Fibroblast of mammary gland (primary cell): Measurements from ENCODE around the gene TSPAN9.

Source experiments
- DNase-seq: peaks from one replicate; pipeline ENCODE4 v3.0.0-alpha.2; 2010; ENCODE audit warnings: low read depth
- H3K4me3 ChIP-seq: 2 replicates; pipeline ENCODE4 v1.5.1; 2011; ENCODE audit warnings: low read depth, mild to moderate bottlenecking, low read length, moderate library complexity; ENCODE audit not compliant: control insufficient read depth
- TF ChIP-seq, protein P1 (sequence below): conservative IDR thresholded peaks from 2 replicates; pipeline ENCODE4 v1.5.1; 2011; ENCODE audit warnings: low read depth, low read length, inconsistent platforms; ENCODE audit not compliant: control insufficient read depth, insufficient read depth

TSPAN9 gene

GRCh38 chr12:3150308-3150670 is 73.1 kb downstream of the TSPAN9 start:
- TF ChIP-seq, protein P1, sequence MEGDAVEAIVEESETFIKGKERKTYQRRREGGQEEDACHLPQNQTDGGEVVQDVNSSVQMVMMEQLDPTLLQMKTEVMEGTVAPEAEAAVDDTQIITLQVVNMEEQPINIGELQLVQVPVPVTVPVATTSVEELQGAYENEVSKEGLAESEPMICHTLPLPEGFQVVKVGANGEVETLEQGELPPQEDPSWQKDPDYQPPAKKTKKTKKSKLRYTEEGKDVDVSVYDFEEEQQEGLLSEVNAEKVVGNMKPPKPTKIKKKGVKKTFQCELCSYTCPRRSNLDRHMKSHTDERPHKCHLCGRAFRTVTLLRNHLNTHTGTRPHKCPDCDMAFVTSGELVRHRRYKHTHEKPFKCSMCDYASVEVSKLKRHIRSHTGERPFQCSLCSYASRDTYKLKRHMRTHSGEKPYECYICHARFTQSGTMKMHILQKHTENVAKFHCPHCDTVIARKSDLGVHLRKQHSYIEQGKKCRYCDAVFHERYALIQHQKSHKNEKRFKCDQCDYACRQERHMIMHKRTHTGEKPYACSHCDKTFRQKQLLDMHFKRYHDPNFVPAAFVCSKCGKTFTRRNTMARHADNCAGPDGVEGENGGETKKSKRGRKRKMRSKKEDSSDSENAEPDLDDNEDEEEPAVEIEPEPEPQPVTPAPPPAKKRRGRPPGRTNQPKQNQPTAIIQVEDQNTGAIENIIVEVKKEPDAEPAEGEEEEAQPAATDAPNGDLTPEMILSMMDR = no peak
- DNase-seq = no peak
- H3K4me3 ChIP-seq = no peak overlapping the region

DNA sequence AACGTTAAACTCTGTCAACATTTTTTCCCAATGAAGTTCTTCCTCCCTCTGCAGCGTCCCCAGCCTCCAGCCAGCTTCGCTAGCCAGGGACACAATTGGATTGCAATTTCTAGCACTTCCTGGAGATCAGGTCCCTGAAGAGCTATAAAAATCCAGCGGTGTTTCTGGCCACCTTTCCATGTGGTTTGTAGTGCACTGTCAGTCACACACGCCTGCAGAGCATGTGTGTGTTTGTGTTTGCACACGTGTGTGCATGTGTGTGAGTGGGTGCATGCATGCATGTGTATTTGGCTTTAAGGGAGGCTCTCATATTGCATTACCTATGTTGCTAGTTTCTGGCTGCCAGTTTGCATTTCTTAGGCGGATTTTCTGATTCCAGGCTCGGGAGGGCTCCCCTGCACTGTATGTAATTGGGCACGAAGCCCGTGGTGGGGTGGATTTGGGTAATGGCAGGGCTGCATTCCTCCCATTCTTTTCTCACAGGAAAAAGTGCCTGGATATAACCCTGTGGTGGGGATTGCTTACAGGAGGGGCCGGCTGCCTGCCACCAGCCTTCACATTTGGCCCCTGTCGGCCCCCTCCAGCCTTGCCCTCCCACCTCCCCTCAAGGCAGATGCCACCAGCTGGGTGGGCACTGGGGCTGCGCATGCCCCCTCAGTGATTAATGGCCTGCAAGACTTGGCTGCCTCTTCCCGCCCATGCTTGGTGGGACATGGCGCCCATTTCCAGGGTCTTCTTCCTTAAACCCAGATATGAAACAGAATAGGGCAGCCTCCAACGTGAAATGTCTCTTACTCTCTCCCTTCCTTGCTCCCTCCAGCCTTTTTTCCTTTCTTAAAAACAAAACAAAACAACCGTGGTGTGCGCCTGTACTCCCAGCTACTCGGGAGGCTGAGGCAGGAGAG is 74.0 kb downstream of the TSPAN9 start:
- H3K4me3 ChIP-seq = no peak overlapping the region
- peak; percentile 30 for DNase-seq
- TF ChIP-seq, protein P1 = no peak

GRCh38 chr12:3152011-3152511 is 74.9 kb downstream of the TSPAN9 start:
- peak; percentile 50 for DNase-seq
- no peak overlapping the region for H3K4me3 ChIP-seq

DNA sequence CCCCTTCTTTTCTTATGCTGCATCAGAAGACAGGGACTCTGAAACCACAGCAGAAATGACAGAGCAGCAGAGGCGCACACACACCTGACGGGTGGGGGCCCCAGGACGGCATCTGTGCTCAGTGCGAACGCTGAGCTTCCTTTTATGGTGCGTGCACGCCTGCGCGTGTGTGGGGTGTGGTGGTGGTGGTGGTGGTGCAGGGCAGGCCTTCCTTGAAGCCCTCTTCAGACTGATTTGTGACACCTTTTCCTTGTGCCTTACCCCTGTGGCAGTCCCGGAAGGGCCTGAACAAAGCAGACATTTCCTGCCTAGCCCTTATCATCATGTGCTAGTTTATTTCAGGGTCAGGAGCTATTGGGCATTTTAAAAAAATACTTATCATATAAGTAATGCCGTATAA is 75.7 kb downstream of the TSPAN9 start:
- no peak overlapping the region for H3K4me3 ChIP-seq
- no peak for DNase-seq
- TF ChIP-seq, protein P1 = no peak

More at GRCh38 chr12:3152011-3152511, 74.9 kb downstream of the TSPAN9 start:
- TF ChIP-seq, protein P1 = no peak

GRCh38 chr12:3154006-3154405 is 76.8 kb downstream of the TSPAN9 start:
- TF ChIP-seq, protein P1 = no peak
- H3K4me3 ChIP-seq = no peak overlapping the region
- no peak for DNase-seq

DNA sequence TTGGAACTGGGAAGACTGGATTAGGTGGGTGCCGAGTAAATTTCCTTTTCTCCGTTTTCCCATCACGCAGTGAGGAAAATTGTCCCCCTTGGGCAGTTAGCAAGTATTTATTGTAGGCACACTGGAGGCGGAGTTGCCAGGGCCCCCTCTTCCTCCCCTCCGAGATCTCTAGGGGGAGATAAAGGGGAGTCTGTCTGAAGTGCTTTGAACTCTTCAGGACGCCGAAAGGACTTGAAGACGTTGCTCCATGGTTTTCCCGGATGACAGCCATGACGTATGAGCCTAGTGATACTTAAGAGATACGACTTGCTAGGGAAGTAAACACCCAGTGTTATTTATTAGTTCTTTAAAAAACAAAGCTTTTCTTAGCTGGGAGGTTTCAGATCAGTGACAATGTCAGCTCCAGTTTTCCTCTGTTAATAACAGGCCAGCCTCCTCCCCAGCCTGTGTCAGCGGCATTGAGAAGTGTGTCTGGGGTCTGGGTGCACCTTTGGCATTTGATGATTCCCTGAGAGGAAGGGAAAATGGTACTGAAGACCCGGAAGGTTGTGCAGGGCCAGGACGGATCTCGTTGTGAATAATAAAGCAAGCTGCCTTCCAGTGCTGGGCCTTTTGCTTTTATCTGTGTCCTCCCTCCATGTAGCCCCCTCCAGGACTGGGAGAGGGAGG is 78.7 kb downstream of the TSPAN9 start:
- no peak overlapping the region for H3K4me3 ChIP-seq
- TF ChIP-seq, protein P1 = no peak
- DNase-seq = no peak
